Measurements from ENCODE around the gene CFAP74.

- TF ChIP-seq CTCF (IDR thresholded peaks at IDR 0.05; ENCODE audit: borderline replicate concordance, extremely low read depth, low read length, poor library complexity, severe bottlenecking): no peak
- TF ChIP-seq EZH2 (IDR thresholded peaks at IDR 0.05; ENCODE audit: borderline replicate concordance, low read depth, low read length, severe bottlenecking): no peak
These were observed 93.5 kb downstream of the CFAP74 start for GRCh38 chr1:1910033-1910465.

Data from DND-41 (cell line).